ENCODE results near the gene NOL3. TPM values are rescaled to one million over a fixed set of nuclear protein-coding genes. Genes with fewer than 3 reads are reported as not detected.

NOL3 gene
- total and polyA plus RNA-seq, 12 donors, result 36.4 to 168 (median 110) TPM

DNA sequence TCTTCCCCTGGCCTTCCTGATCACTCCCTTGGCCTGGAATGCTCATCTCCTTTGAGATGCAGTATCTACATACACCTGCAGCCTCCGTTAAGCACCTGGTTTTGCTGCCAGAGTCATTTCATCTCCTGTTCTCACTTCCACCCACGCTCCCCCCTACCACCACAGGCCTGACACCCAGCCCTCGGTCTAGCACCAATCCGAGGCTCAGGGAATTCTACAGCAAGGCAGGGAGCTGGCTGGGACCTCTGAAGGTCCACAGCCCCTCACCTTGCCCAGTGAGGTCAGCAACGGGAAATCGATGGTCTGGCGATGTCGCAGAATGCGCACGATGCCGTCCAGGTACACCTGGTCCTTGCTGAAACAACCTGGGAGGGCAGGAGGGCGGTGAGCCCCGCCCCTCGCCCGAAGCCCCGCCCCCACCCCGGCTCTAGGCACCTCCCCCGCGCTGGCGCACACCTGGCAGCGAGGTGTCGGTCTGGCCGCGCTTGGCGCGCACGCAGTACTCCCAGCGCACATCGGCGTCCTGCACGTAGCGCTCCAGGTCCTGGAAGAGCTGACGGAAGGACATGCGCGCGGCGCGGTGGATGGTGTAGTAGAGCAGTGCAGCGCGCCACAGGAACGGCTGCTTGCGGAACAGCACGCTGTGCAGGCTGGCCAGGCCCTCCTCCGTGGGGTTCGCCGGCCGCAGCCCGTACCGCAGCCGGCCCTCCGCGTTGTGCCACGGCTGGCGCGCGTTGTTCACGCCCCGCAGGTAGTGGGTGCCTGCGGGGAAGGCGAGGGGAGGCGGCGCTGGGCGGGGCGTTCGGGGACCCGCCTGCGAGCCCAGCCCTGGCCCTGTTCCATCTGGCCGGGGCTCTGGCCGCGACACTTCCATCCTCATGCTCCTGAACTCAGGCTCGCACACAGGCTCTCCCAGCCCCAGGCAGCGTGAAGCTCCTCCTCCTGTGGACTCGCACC lies 7.7 kb downstream of the NOL3 start:
- TF ChIP-seq, protein P1, sequence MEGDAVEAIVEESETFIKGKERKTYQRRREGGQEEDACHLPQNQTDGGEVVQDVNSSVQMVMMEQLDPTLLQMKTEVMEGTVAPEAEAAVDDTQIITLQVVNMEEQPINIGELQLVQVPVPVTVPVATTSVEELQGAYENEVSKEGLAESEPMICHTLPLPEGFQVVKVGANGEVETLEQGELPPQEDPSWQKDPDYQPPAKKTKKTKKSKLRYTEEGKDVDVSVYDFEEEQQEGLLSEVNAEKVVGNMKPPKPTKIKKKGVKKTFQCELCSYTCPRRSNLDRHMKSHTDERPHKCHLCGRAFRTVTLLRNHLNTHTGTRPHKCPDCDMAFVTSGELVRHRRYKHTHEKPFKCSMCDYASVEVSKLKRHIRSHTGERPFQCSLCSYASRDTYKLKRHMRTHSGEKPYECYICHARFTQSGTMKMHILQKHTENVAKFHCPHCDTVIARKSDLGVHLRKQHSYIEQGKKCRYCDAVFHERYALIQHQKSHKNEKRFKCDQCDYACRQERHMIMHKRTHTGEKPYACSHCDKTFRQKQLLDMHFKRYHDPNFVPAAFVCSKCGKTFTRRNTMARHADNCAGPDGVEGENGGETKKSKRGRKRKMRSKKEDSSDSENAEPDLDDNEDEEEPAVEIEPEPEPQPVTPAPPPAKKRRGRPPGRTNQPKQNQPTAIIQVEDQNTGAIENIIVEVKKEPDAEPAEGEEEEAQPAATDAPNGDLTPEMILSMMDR (IDR thresholded peaks at IDR 0.05), result peak in 3 of 6 experiments; percentile 17 to 37 (median 37)
- TF ChIP-seq POLR2A (IDR thresholded peaks at IDR 0.05), result peak; percentile 15 to 53
- 3 to 52% (median 22%) methylated on average over 4 to 73 of the region's 73 CpGs for WGBS, 4 donors
- peaks cover 41 to 61% of the 10 kb centered on the region in 2 donors for H3K4me1 ChIP-seq (replicated peaks in 1 of 2)
- peak overlapping the region in 2 of 4 donors; percentile 11 to 55 for H3K4me3 ChIP-seq
- DNase-seq, result peak; percentile 73 to 86 (median 78)
- intact Hi-C loops (cut with DNase I), result no loop called here
- H3K27me3 ChIP-seq, result no peaks in the 10 kb centered on the region
- H3K9me3 ChIP-seq (replicated peaks in 1 of 3), result no peaks in the 10 kb centered on the region
- H3K27ac ChIP-seq, result peak overlapping the region; percentile 24 to 86 (median 49)
- no peaks in the 10 kb centered on the region for H3K36me3 ChIP-seq (replicated peaks in 1 of 2)

DNA sequence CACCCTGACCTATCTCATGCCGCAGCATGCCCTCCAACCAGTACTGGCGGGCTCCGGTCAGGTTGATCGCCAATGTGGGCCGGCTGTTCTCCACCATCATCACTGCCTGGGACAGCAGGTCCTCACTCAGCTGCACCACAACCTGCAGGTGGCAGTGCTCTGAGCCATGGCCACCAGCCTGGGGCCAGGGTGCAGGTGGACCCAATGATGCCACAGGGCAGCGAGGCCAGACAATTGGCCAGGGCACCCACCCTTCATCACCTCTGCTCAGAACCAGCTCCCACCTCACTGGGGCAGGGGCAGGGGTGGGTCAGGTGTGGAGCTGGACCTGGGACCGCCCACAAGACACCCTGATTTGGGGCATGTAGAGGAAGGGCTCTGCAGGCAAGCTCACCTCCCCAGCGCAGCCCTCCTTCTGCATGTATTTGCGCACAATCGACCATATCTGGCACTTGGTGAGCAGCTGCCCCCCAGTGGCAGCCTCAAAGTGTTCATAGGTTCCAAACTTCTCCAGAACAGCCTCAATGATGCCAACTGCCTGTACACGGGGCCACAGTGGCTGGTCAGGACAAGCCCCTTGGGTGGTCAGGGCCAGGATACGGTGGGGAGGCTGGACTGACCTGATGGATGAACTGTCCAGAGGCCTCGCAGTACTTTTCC lies 9.2 kb downstream of the NOL3 start:
- intact Hi-C loops (cut with DNase I), result no loop called here
- 90 to 100% (median 98%) methylated on average over 5 to 13 of the region's 13 CpGs for WGBS, 4 donors

DNA sequence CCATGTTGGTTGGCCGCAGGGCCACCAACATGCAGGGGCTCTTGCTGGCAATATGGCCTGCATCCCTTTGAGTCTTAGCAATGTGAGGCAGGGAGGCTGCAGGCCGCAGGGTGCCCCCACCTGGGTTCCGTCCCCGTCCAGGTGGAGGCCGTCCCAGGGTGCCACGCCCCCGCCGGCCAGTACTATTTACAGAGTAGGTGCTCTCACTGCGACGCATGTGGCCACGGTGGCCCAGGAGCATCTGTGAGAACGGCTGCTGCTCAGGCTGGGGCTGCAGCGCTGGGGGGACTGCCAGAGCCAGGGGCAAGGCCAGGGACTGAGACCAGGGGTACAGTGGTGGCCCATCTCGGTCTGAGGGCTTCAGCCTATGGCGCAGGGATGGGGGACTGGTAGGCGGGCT lies 9.8 kb downstream of the NOL3 start:
- Histone ChIP-seq H3K27ac (peak overlapping the region in 1 of 5 donors; percentile 84), H3K27me3 (no peaks in the 10 kb centered on the region)
- 88 to 100% (median 90%) methylated on average over 1 to 16 of the region's 16 CpGs for WGBS, 4 donors

More for the DNA sequence above, 9.2 kb downstream of the NOL3 start:
- Histone ChIP-seq H3K36me3 (replicated peaks in 1 of 2) (no peaks in the 10 kb centered on the region), H3K27me3 (no peaks in the 10 kb centered on the region), H3K4me3 (no peak overlapping the region), H3K4me1 (replicated peaks in 1 of 2) (peaks cover 37 to 54% of the 10 kb centered on the region in 2 donors), H3K27ac (no peak overlapping the region), H3K9me3 (replicated peaks in 1 of 3) (no peaks in the 10 kb centered on the region)
- DNase-seq, result no peak
- TF ChIP-seq, protein P1 (IDR thresholded peaks at IDR 0.05), result no peak
- no peak for TF ChIP-seq POLR2A (IDR thresholded peaks at IDR 0.05)

More for the DNA sequence above, 9.8 kb downstream of the NOL3 start:
- TF ChIP-seq POLR2A (IDR thresholded peaks at IDR 0.05), result no peak
- TF ChIP-seq, protein P1 (IDR thresholded peaks at IDR 0.05), result no peak
- DNase-seq, result no peak
- intact Hi-C loops (cut with DNase I), result no loop called here
- H3K9me3 ChIP-seq (replicated peaks in 1 of 3), result no peaks in the 10 kb centered on the region
- no peaks in the 10 kb centered on the region for H3K36me3 ChIP-seq (replicated peaks in 1 of 2)
- H3K4me3 ChIP-seq, result no peak overlapping the region
- H3K4me1 ChIP-seq (replicated peaks in 1 of 2), result peaks cover 37 to 54% of the 10 kb centered on the region in 2 donors
